Endothelial cell (in vitro differentiated cells): ENCODE results near the gene PEG3. TPM values are rescaled to one million over a fixed set of nuclear protein-coding genes. Genes with fewer than 3 reads are reported as not detected.

Experiments used
- DNase-seq: peaks from one replicate; pipeline ENCODE4 v3.0.0; 2021; ENCODE audit warnings: low spot score
- H3K27ac Mint-ChIP-seq: one replicate; pipeline ENCODE4 v1.8.0; 2021; ENCODE audit warnings: mixed read lengths, inconsistent platforms; ENCODE audit not compliant: unreplicated experiment
- H3K27me3 Mint-ChIP-seq: one replicate; pipeline ENCODE4 v1.8.0; 2021; ENCODE audit warnings: mild to moderate bottlenecking, moderate library complexity, mixed read lengths, inconsistent platforms; ENCODE audit not compliant: unreplicated experiment
- H3K36me3 Mint-ChIP-seq: one replicate; pipeline ENCODE4 v1.8.0; 2021; ENCODE audit warnings: mild to moderate bottlenecking, low read depth, mixed read lengths, inconsistent platforms; ENCODE audit not compliant: unreplicated experiment
- H3K4me1 Mint-ChIP-seq: one replicate; pipeline ENCODE4 v1.8.0; 2021; ENCODE audit warnings: mild to moderate bottlenecking, mixed read lengths, inconsistent platforms; ENCODE audit not compliant: unreplicated experiment
- H3K4me3 Mint-ChIP-seq: one replicate; pipeline ENCODE4 v1.8.0; 2021; ENCODE audit warnings: mild to moderate bottlenecking, mixed read lengths, inconsistent platforms; ENCODE audit not compliant: unreplicated experiment
- H3K9me3 Mint-ChIP-seq: one replicate; pipeline ENCODE4 v1.8.0; 2021; ENCODE audit warnings: mixed read lengths, inconsistent platforms; ENCODE audit not compliant: unreplicated experiment
- CTCF ChIP-seq: fragments of 200-600 bp; sonication (generic); IDR thresholded peaks from one replicate; pipeline ENCODE4 v1.5.0; 2021; ENCODE audit warnings: antibody characterized with exemption; ENCODE audit not compliant: unreplicated experiment
- total RNA-seq: library from RNA; stranded (reverse); fragmentation: NEBNext Ultra II Directional; extraction: Animal tissue kit (Norgen Biotek cat#: 25700); gene quantifications from one replicate; pipeline ENCODE4 v1.2.1, GENCODE V29; 2021; ENCODE audit not compliant: unreplicated experiment

Gene PEG3
- total RNA-seq, 1 donor from 2014 or later, result not detected

GRCh38 chr19:56837004-56837403 is 3.5 kb downstream of the PEG3 start:
- H3K4me1 Mint-ChIP-seq, result no peaks in the 10 kb centered on the region
- no peak for TF ChIP-seq CTCF
- no peak for DNase-seq
- H3K4me3 Mint-ChIP-seq, result peak overlapping the region; percentile 51
- H3K27ac Mint-ChIP-seq, result no peak overlapping the region
- H3K27me3 Mint-ChIP-seq, result peaks cover 13% of the 10 kb centered on the region
- peaks cover 61% of the 10 kb centered on the region for H3K9me3 Mint-ChIP-seq
- peaks cover 39% of the 10 kb centered on the region for H3K36me3 Mint-ChIP-seq

GRCh38 chr19:56836059-56836458 is 4.5 kb downstream of the PEG3 start:
- Mint-ChIP-seq H3K4me1 (no peaks in the 10 kb centered on the region), H3K36me3 (peaks cover 36% of the 10 kb centered on the region), H3K9me3 (peaks cover 59% of the 10 kb centered on the region), H3K4me3 (no peak overlapping the region), H3K27ac (no peak overlapping the region), H3K27me3 (peaks cover 12% of the 10 kb centered on the region)
- DNase-seq, result no peak
- TF ChIP-seq CTCF, result no peak

- H3K36me3 Mint-ChIP-seq, result peaks cover 32% of the 10 kb centered on the region
- peak overlapping the region; percentile 35 for H3K4me3 Mint-ChIP-seq
- peaks cover 9% of the 10 kb centered on the region for H3K27me3 Mint-ChIP-seq
- H3K9me3 Mint-ChIP-seq, result peaks cover 57% of the 10 kb centered on the region
- TF ChIP-seq CTCF, result no peak
- DNase-seq, result no peak
- H3K27ac Mint-ChIP-seq, result no peak overlapping the region
- H3K4me1 Mint-ChIP-seq, result no peaks in the 10 kb centered on the region
These were observed 5.1 kb downstream of the PEG3 start for GRCh38 chr19:56835401-56835800.

- H3K36me3 Mint-ChIP-seq, result peaks cover 32% of the 10 kb centered on the region
- H3K4me3 Mint-ChIP-seq, result peak overlapping the region; percentile 35
- H3K27me3 Mint-ChIP-seq, result peaks cover 9% of the 10 kb centered on the region
- H3K9me3 Mint-ChIP-seq, result peaks cover 63% of the 10 kb centered on the region
- no peak overlapping the region for H3K27ac Mint-ChIP-seq
- H3K4me1 Mint-ChIP-seq, result no peaks in the 10 kb centered on the region
- TF ChIP-seq CTCF, result no peak
- no peak for DNase-seq
These were observed 5.8 kb downstream of the PEG3 start for GRCh38 chr19:56834564-56835375.

- peaks cover 55% of the 10 kb centered on the region for H3K9me3 Mint-ChIP-seq
- H3K4me1 Mint-ChIP-seq, result no peaks in the 10 kb centered on the region
- H3K27me3 Mint-ChIP-seq, result peaks cover 5% of the 10 kb centered on the region
- H3K4me3 Mint-ChIP-seq, result no peak overlapping the region
- H3K36me3 Mint-ChIP-seq, result peaks cover 23% of the 10 kb centered on the region
- DNase-seq, result no peak
- no peak overlapping the region for H3K27ac Mint-ChIP-seq
- TF ChIP-seq CTCF, result no peak
These were observed 8.1 kb downstream of the PEG3 start for GRCh38 chr19:56832352-56832928.
